K562 (cell line): ENCODE data around the gene PRDM1. TPM values are rescaled to one million over a fixed set of nuclear protein-coding genes. Genes with fewer than 3 reads are reported as not detected.

ENCODE experiments used
- ESRRB ChIP-seq: fragments of 250-450 bp; sonication (Bioruptor Pico); IDR thresholded peaks from 2 replicates; pipeline ENCODE4 v1.5.0; 2020; ENCODE audit warnings: mild to moderate bottlenecking, moderate library complexity, borderline replicate concordance
- KAT2B ChIP-seq: IDR thresholded peaks from one replicate; pipeline ENCODE4 v1.6.1; 2012; ENCODE audit warnings: low read depth, mild to moderate bottlenecking, control low read depth, inconsistent platforms, low read length, moderate library complexity
- KLF10 ChIP-seq: fragments of 250-450 bp; sonication (Bioruptor Pico); IDR thresholded peaks from 2 replicates; pipeline ENCODE4 v1.6.1; 2021; ENCODE audit warnings: matching md5 sums
- LCOR ChIP-seq: sonication (generic); formaldehyde crosslinking; IDR thresholded peaks from 2 replicates; pipeline ENCODE4 v1.8.0; 2022; ENCODE audit warnings: mild to moderate bottlenecking, missing genetic modification reagents
- MAZ ChIP-seq, 2 experiments: fragments of 450-650 bp in 1 of 2; sonication (generic) in 1 of 2; formaldehyde crosslinking; IDR thresholded peaks in 1 of 2; conservative IDR thresholded peaks in 1 of 2; 2 replicates each; pipeline versions ENCODE4 v1.4.0 to v1.5.0; 2020; ENCODE audit warnings: mild to moderate bottlenecking in 1 of 2, missing genetic modification reagents in 1 of 2
- SOX6 ChIP-seq: fragments of 450-650 bp; IDR thresholded peaks from 2 replicates; pipeline ENCODE4 v1.6.1; 2014; ENCODE audit warnings: mild to moderate bottlenecking
- XRCC3 ChIP-seq: fragments of 450-650 bp; IDR thresholded peaks from 2 replicates; pipeline ENCODE4 v1.6.1; 2017; ENCODE audit warnings: mild to moderate bottlenecking, moderate library complexity
- XRCC5 ChIP-seq: fragments of 200-400 bp; formaldehyde crosslinking; IDR thresholded peaks from 2 replicates; pipeline ENCODE4 v1.6.1; 2017; ENCODE audit warnings: low read depth, mild to moderate bottlenecking, low read length
- ZBTB8A ChIP-seq: fragments of 450-650 bp; IDR thresholded peaks from 2 replicates; pipeline ENCODE4 v1.6.1; 2018; ENCODE audit warnings: mild to moderate bottlenecking, moderate library complexity; ENCODE audit not compliant: partially characterized antibody
- ZNF133 ChIP-seq: fragments of 250-450 bp; sonication (Bioruptor Pico); IDR thresholded peaks from 2 replicates; pipeline ENCODE4 v1.4.0; 2020; ENCODE audit warnings: mild to moderate bottlenecking
- ZNF444 ChIP-seq: fragments of 250-450 bp; sonication (Bioruptor Pico); IDR thresholded peaks from 2 replicates; pipeline ENCODE4 v1.4.0; 2020; ENCODE audit warnings: mild to moderate bottlenecking, moderate library complexity
- ZNF696 ChIP-seq: fragments of 250-450 bp; sonication (Bioruptor Pico); conservative IDR thresholded peaks from 2 replicates; pipeline ENCODE4 v1.4.0; 2020; ENCODE audit warnings: mild to moderate bottlenecking, moderate library complexity
- polyA plus RNA-seq, 8 experiments: library from polyadenylated mRNA; depleted of rRNA in 4 of 8; stranded (reverse) in 5 of 8; unstranded in 3 of 8; fragments of >200 nt; fragmentation: Nextera tagmentation in 2 of 8; fragmentation: Illumina TruSeq in 1 of 8; extraction: Ambion mirVana in 2 of 8; extraction: Trizol in 1 of 8; gene quantifications; 2 replicates each; pipeline versions ENCODE4 v1.2.1 to v1.2.3, GENCODE V29; 2011 to 2014; ENCODE audit warnings: inconsistent platforms in 1 of 8, missing spikeins in 1 of 8
- total RNA-seq, 7 experiments: library from RNA; depleted of rRNA in 6 of 7; stranded (reverse); fragments of >200 nt in 6 of 7; fragmentation: Illumina TruSeq in 2 of 7; extraction: Trizol in 2 of 7; gene quantifications; 2 replicates each; pipeline versions ENCODE4 v1.2.1 to v1.2.3, GENCODE V29; 2011 to 2021; ENCODE audit warnings: low replicate concordance in 1 of 7
- TF ChIP-seq, protein P1 (sequence below): sonication (generic); formaldehyde crosslinking; IDR thresholded peaks from 2 replicates; pipeline ENCODE4 v1.8.0; 2022; ENCODE audit warnings: missing genetic modification reagents, mild to moderate bottlenecking, borderline replicate concordance
- TF ChIP-seq, protein P2 (sequence below): fragments of 450-650 bp; formaldehyde crosslinking; IDR thresholded peaks from 2 replicates; pipeline ENCODE4 v1.4.0; 2020; ENCODE audit warnings: mild to moderate bottlenecking
- TF ChIP-seq, protein P3 (sequence below), 2 experiments: IDR thresholded peaks in 1 of 2; conservative IDR thresholded peaks in 1 of 2; 2 replicates each; pipeline ENCODE4 v1.6.1; 2016; ENCODE audit warnings: low read depth in 2 of 2, mild to moderate bottlenecking in 1 of 2, missing compliant biosample characterization in 1 of 2, missing genetic modification characterization in 1 of 2, moderate library complexity in 1 of 2
- TF ChIP-seq, protein P4 (sequence below): IDR thresholded peaks from 3 replicates; pipeline ENCODE4 v1.6.1; 2011; ENCODE audit warnings: borderline replicate concordance, mild to moderate bottlenecking, moderate library complexity; ENCODE audit not compliant: insufficient read length; ENCODE audit errors: extremely low read depth
- TF ChIP-seq, protein P5 (sequence below): fragments of 250-450 bp; sonication (Bioruptor Pico); IDR thresholded peaks from 2 replicates; pipeline ENCODE4 v1.5.0; 2022; ENCODE audit warnings: mild to moderate bottlenecking

The PRDM1 gene
- total and polyA plus RNA-seq, 9 of the 15 experiments (the other 6 are each of a cell fraction or from before 2014, with no cell fraction given): 0.09 to 0.89 (median 0.27) TPM

DNA sequence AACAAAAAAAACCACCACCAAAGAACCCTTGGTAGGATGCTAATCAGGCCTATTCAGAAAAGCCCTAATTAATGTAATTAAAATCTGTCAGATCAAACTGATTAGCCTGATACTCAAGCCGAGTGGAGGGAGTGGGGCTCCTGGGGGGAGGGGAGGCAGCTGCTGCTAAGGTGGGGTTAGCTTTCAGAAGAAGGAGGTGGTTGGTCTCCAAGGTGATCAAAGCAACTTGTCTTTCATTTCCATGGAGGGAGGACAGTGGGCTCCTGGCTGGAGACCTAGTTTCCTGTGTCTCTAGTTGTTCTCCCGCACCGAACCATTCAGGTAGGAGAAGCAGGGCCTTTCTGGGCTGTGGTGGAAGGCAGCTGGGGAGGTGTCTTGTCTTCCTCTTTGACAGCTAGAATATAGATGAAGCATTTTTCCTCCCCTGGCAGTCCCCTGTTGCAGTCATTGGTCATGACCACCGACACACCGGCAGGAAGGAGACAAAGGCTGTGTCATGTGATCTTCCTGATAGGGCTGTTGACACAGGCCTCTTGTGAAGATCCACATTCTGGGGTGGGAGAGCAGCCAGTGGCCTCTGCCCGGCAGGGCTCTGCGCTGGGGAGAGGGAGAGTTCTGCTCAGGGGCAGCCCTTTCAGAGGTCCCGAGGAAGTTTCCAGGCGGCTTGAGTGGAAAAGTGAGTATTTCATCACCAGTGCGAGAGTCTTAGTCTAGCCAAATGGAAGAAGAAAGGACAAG is 39.9 kb upstream of the PRDM1 start (continued):
- TF ChIP-seq, protein P1, sequence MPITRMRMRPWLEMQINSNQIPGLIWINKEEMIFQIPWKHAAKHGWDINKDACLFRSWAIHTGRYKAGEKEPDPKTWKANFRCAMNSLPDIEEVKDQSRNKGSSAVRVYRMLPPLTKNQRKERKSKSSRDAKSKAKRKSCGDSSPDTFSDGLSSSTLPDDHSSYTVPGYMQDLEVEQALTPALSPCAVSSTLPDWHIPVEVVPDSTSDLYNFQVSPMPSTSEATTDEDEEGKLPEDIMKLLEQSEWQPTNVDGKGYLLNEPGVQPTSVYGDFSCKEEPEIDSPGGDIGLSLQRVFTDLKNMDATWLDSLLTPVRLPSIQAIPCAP (CRISPR knock-in tag): no peak
- TF ChIP-seq KLF10: no peak
- no peak for TF ChIP-seq ZBTB8A
- TF ChIP-seq LCOR (CRISPR knock-in tag): no peak
- TF ChIP-seq KAT2B: no peak
- TF ChIP-seq ZNF133 (CRISPR knock-in tag): no peak
- TF ChIP-seq ESRRB (CRISPR knock-in tag): no peak
- TF ChIP-seq, protein P2, sequence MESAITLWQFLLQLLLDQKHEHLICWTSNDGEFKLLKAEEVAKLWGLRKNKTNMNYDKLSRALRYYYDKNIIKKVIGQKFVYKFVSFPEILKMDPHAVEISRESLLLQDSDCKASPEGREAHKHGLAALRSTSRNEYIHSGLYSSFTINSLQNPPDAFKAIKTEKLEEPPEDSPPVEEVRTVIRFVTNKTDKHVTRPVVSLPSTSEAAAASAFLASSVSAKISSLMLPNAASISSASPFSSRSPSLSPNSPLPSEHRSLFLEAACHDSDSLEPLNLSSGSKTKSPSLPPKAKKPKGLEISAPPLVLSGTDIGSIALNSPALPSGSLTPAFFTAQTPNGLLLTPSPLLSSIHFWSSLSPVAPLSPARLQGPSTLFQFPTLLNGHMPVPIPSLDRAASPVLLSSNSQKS: no peak
- TF ChIP-seq SOX6: peak; percentile 87
- TF ChIP-seq ZNF444 (CRISPR knock-in tag): no peak
- peak in 1 of 2 experiments; percentile 25; a peak in 2 of 4 replicates for TF ChIP-seq MAZ (CRISPR knock-in tag; conservative IDR thresholded peaks at IDR 0.05 in 1 of 2, IDR thresholded peaks at IDR 0.05 in 1 of 2)
- TF ChIP-seq, protein P3, sequence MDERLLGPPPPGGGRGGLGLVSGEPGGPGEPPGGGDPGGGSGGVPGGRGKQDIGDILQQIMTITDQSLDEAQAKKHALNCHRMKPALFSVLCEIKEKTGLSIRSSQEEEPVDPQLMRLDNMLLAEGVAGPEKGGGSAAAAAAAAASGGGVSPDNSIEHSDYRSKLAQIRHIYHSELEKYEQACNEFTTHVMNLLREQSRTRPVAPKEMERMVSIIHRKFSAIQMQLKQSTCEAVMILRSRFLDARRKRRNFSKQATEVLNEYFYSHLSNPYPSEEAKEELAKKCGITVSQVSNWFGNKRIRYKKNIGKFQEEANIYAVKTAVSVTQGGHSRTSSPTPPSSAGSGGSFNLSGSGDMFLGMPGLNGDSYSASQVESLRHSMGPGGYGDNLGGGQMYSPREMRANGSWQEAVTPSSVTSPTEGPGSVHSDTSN (CRISPR knock-in tag; IDR thresholded peaks at IDR 0.05; ENCODE audit: low read depth): no peak
- TF ChIP-seq, protein P3 (tag; conservative IDR thresholded peaks at IDR 0.05; ENCODE audit: low read depth): 0 out of 2 replicates have a peak, but pooled peaks have one; percentile 12
- TF ChIP-seq, protein P4, sequence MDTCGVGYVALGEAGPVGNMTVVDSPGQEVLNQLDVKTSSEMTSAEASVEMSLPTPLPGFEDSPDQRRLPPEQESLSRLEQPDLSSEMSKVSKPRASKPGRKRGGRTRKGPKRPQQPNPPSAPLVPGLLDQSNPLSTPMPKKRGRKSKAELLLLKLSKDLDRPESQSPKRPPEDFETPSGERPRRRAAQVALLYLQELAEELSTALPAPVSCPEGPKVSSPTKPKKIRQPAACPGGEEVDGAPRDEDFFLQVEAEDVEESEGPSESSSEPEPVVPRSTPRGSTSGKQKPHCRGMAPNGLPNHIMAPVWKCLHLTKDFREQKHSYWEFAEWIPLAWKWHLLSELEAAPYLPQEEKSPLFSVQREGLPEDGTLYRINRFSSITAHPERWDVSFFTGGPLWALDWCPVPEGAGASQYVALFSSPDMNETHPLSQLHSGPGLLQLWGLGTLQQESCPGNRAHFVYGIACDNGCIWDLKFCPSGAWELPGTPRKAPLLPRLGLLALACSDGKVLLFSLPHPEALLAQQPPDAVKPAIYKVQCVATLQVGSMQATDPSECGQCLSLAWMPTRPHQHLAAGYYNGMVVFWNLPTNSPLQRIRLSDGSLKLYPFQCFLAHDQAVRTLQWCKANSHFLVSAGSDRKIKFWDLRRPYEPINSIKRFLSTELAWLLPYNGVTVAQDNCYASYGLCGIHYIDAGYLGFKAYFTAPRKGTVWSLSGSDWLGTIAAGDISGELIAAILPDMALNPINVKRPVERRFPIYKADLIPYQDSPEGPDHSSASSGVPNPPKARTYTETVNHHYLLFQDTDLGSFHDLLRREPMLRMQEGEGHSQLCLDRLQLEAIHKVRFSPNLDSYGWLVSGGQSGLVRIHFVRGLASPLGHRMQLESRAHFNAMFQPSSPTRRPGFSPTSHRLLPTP: no peak
- TF ChIP-seq, protein P5, sequence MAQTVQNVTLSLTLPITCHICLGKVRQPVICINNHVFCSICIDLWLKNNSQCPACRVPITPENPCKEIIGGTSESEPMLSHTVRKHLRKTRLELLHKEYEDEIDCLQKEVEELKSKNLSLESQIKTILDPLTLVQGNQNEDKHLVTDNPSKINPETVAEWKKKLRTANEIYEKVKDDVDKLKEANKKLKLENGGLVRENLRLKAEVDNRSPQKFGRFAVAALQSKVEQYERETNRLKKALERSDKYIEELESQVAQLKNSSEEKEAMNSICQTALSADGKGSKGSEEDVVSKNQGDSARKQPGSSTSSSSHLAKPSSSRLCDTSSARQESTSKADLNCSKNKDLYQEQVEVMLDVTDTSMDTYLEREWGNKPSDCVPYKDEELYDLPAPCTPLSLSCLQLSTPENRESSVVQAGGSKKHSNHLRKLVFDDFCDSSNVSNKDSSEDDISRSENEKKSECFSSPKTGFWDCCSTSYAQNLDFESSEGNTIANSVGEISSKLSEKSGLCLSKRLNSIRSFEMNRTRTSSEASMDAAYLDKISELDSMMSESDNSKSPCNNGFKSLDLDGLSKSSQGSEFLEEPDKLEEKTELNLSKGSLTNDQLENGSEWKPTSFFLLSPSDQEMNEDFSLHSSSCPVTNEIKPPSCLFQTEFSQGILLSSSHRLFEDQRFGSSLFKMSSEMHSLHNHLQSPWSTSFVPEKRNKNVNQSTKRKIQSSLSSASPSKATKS: no peak
- 0 out of 2 replicates have a peak, but pooled peaks have one; percentile 8 for TF ChIP-seq ZNF696 (CRISPR knock-in tag)
- TF ChIP-seq XRCC5: no peak
- TF ChIP-seq XRCC3: no peak
